Mesothelial cell of epicardium (in vitro differentiated cells): ENCODE data around the gene DDX56. TPM values are rescaled to one million over a fixed set of nuclear protein-coding genes. Genes with fewer than 3 reads are reported as not detected.

Source experiments
- DNase-seq, 2 experiments: peaks; one replicate each; pipeline ENCODE4 v3.0.0; 2021; ENCODE audit warnings: low spot score in 2 of 2; ENCODE audit not compliant: unreplicated experiment in 2 of 2
- H3K27ac Mint-ChIP-seq: 2 replicates; pipeline ENCODE4 v1.8.0; 2021; ENCODE audit warnings: mixed read lengths
- H3K27me3 Mint-ChIP-seq: 2 replicates; pipeline ENCODE4 v1.8.0; 2021; ENCODE audit warnings: low read depth, mixed read lengths
- H3K36me3 Mint-ChIP-seq: 2 replicates; pipeline ENCODE4 v1.8.0; 2021; ENCODE audit warnings: mixed read lengths
- H3K4me1 Mint-ChIP-seq: 2 replicates; pipeline ENCODE4 v1.8.0; 2021; ENCODE audit warnings: mixed read lengths
- H3K4me3 Mint-ChIP-seq: 2 replicates; pipeline ENCODE4 v1.8.0; 2021; ENCODE audit warnings: mild to moderate bottlenecking, moderate library complexity, mixed read lengths
- H3K9me3 Mint-ChIP-seq: 2 replicates; pipeline ENCODE4 v1.8.0; 2021; ENCODE audit warnings: mixed read lengths
- total RNA-seq: library from RNA; stranded (reverse); gene quantifications from 3 replicates; pipeline ENCODE4 v1.2.1, GENCODE V29; 2021
- TF ChIP-seq, protein P1 (sequence below): fragments of 200-600 bp; sonication (generic); IDR thresholded peaks from one replicate; pipeline ENCODE4 v1.5.0; 2021; ENCODE audit warnings: antibody characterized with exemption; ENCODE audit not compliant: unreplicated experiment

Gene DDX56
- total RNA-seq, 1 donor from 2014 or later, result 104 TPM

DNA sequence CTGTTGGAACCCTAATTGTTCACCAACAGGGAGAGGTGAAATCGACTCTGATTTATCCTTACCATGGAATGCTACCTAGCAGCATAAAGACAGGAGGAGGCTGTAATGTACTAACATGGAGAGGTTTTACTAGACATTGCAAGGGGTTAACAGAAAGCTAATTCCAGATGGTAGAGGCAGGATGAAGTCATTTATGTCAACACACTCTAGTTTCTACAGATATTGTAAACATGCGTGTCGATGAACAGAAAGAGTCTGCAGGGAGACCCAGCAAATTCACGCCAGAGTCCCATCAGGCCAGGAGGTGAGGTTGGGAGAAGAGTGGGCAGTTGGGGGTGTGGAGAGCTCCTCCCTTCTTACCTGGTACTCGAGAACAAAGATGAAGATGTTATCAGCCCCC, 39.6 kb downstream of the DDX56 start:
- peak in 1 of 2 experiments; percentile 20 for DNase-seq
- no peaks in the 10 kb centered on the region for H3K36me3 Mint-ChIP-seq
- no peaks in the 10 kb centered on the region for H3K4me1 Mint-ChIP-seq
- no peaks in the 10 kb centered on the region for H3K27me3 Mint-ChIP-seq
- H3K9me3 Mint-ChIP-seq, result peaks cover 1% of the 10 kb centered on the region
- no peak overlapping the region for H3K27ac Mint-ChIP-seq
- TF ChIP-seq, protein P1, sequence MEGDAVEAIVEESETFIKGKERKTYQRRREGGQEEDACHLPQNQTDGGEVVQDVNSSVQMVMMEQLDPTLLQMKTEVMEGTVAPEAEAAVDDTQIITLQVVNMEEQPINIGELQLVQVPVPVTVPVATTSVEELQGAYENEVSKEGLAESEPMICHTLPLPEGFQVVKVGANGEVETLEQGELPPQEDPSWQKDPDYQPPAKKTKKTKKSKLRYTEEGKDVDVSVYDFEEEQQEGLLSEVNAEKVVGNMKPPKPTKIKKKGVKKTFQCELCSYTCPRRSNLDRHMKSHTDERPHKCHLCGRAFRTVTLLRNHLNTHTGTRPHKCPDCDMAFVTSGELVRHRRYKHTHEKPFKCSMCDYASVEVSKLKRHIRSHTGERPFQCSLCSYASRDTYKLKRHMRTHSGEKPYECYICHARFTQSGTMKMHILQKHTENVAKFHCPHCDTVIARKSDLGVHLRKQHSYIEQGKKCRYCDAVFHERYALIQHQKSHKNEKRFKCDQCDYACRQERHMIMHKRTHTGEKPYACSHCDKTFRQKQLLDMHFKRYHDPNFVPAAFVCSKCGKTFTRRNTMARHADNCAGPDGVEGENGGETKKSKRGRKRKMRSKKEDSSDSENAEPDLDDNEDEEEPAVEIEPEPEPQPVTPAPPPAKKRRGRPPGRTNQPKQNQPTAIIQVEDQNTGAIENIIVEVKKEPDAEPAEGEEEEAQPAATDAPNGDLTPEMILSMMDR, result no peak
- no peak overlapping the region for H3K4me3 Mint-ChIP-seq

- H3K4me1 Mint-ChIP-seq, result no peaks in the 10 kb centered on the region
- DNase-seq, result no peak
- no peaks in the 10 kb centered on the region for H3K36me3 Mint-ChIP-seq
- TF ChIP-seq, protein P1, result no peak
- H3K4me3 Mint-ChIP-seq, result no peak overlapping the region
- H3K27me3 Mint-ChIP-seq, result no peaks in the 10 kb centered on the region
- H3K9me3 Mint-ChIP-seq, result peaks cover 5% of the 10 kb centered on the region
- H3K27ac Mint-ChIP-seq, result no peak overlapping the region
These were observed 40.2 kb downstream of the DDX56 start for GRCh38 chr7:44533301-44534055.

DNA sequence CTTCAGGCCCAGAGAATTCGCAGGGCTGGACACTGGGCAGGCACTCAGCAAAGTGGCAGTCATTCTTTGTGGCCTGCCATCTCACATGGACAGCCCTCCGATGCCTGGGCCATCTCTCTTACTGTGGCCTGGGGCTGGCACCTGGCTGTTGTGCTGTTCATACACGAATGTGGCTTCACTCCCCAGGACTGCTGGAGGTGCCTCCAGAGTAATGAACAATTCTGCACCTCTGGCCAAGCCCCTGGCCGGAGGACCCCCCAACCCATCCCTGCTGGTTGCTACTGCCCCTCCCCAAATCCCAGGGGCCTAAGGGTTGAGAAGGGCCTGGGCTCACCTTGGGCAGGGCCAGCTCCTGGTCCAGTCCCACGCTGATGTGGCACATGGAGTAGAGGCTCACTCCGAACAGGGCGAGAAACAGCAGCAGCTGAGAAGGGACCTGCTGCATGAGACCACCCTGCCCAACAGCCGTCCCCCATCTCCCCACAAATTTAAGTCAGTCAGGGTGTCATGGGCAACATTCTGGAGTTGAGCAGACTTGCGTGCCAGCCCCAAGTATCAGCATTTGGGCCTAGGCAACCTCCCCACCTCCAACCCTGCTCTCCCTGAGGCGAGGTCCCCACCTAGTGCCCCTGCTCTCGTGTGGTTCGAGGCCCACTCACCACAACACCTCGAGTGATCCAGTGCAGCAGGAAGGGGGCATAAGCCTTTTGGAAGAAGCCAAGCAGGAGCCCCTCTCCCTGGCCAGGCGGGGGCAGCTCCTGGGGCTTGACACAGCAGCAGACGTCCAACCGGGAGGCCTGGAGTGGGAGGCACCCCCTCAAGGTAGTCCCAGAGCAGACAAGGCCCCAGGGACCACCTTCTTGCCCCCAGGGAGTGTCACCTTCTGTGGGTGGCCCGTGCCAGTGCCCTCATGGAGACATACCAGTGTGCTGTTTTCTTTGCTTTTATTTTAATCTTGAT, 42.0 kb downstream of the DDX56 start:
- H3K4me3 Mint-ChIP-seq, result no peak overlapping the region
- no peaks in the 10 kb centered on the region for H3K4me1 Mint-ChIP-seq
- TF ChIP-seq, protein P1, result no peak
- peaks cover 8% of the 10 kb centered on the region for H3K9me3 Mint-ChIP-seq
- no peak for DNase-seq
- no peaks in the 10 kb centered on the region for H3K36me3 Mint-ChIP-seq
- H3K27ac Mint-ChIP-seq, result no peak overlapping the region
- no peaks in the 10 kb centered on the region for H3K27me3 Mint-ChIP-seq

- Mint-ChIP-seq H3K4me1 (no peaks in the 10 kb centered on the region), H3K36me3 (no peaks in the 10 kb centered on the region)
These were observed 42.7 kb downstream of the DDX56 start for GRCh38 chr7:44530990-44531389.

GRCh38 chr7:44524811-44525388, 48.8 kb downstream of the DDX56 start:
- Mint-ChIP-seq H3K4me1 (no peaks in the 10 kb centered on the region), H3K9me3 (peaks cover 19% of the 10 kb centered on the region), H3K27me3 (peaks cover 16% of the 10 kb centered on the region), H3K4me3 (no peak overlapping the region), H3K27ac (no peak overlapping the region), H3K36me3 (no peaks in the 10 kb centered on the region)
- no peak for DNase-seq
- TF ChIP-seq, protein P1, result no peak

More at GRCh38 chr7:44530990-44531389, 42.7 kb downstream of the DDX56 start:
- no peak overlapping the region for H3K4me3 Mint-ChIP-seq
- H3K27ac Mint-ChIP-seq, result no peak overlapping the region
- peaks cover 8% of the 10 kb centered on the region for H3K9me3 Mint-ChIP-seq
- TF ChIP-seq, protein P1, result no peak
- DNase-seq, result no peak
- no peaks in the 10 kb centered on the region for H3K27me3 Mint-ChIP-seq
